Measurements from ENCODE around the gene TMEM131.

TMEM131 gene

GRCh38 chr2:97785818-97786217 lies 209.9 kb downstream of the TMEM131 start:
- no peak overlapping the region for H3K4me2 ChIP-seq (ENCODE audit: low read length)
- no peak overlapping the region for H3K27ac ChIP-seq (ENCODE audit: low read length)
- H2AFZ ChIP-seq (ENCODE audit: low read depth, low read length) = no peak overlapping the region
- no peaks in the 10 kb centered on the region for H3K9me3 ChIP-seq (ENCODE audit: insufficient read depth, low read length)
- no peak overlapping the region for H3K9ac ChIP-seq (ENCODE audit: low read length)
- TF ChIP-seq CTCF (IDR thresholded peaks at IDR 0.05; ENCODE audit: low read depth, low read length) (no peak), EZH2phosphoT487 (IDR thresholded peaks at IDR 0.05; ENCODE audit: low read depth) (no peak)
- H3K79me2 ChIP-seq (ENCODE audit: low read length) = peaks cover 16% of the 10 kb centered on the region
- H3K4me3 ChIP-seq (ENCODE audit: low read length) = no peak overlapping the region
- H4K20me1 ChIP-seq (ENCODE audit: insufficient read depth, low read length) = peaks cover 25% of the 10 kb centered on the region
- peaks cover 32% of the 10 kb centered on the region for H3K36me3 ChIP-seq (replicated peaks; ENCODE audit: low read depth, low read length)
- H3K27me3 ChIP-seq (ENCODE audit: low read depth, low read length) = no peaks in the 10 kb centered on the region
- H3K4me1 ChIP-seq (ENCODE audit: low read length) = no peaks in the 10 kb centered on the region

GRCh38 chr2:97784953-97785352 lies 210.8 kb downstream of the TMEM131 start:
- Histone ChIP-seq H3K9ac (ENCODE audit: low read length) (no peak overlapping the region), H3K79me2 (ENCODE audit: low read length) (peaks cover 16% of the 10 kb centered on the region), H3K27ac (ENCODE audit: low read length) (no peak overlapping the region), H3K36me3 (replicated peaks; ENCODE audit: low read depth, low read length) (peaks cover 25% of the 10 kb centered on the region), H2AFZ (ENCODE audit: low read depth, low read length) (no peak overlapping the region), H4K20me1 (ENCODE audit: insufficient read depth, low read length) (peaks cover 25% of the 10 kb centered on the region), H3K27me3 (ENCODE audit: low read depth, low read length) (no peaks in the 10 kb centered on the region), H3K9me3 (ENCODE audit: insufficient read depth, low read length) (no peaks in the 10 kb centered on the region), H3K4me1 (ENCODE audit: low read length) (no peaks in the 10 kb centered on the region), H3K4me3 (ENCODE audit: low read length) (no peak overlapping the region), H3K4me2 (ENCODE audit: low read length) (no peak overlapping the region)
- TF ChIP-seq CTCF (IDR thresholded peaks at IDR 0.05; ENCODE audit: low read depth, low read length) (no peak), EZH2phosphoT487 (IDR thresholded peaks at IDR 0.05; ENCODE audit: low read depth) (no peak)

- H4K20me1 ChIP-seq (ENCODE audit: insufficient read depth, low read length) = peaks cover 17% of the 10 kb centered on the region
- H3K4me1 ChIP-seq (ENCODE audit: low read length) = no peaks in the 10 kb centered on the region
- peaks cover 22% of the 10 kb centered on the region for H3K36me3 ChIP-seq (replicated peaks; ENCODE audit: low read depth, low read length)
- H3K4me2 ChIP-seq (ENCODE audit: low read length) = no peak overlapping the region
- H3K27me3 ChIP-seq (ENCODE audit: low read depth, low read length) = no peaks in the 10 kb centered on the region
- H3K79me2 ChIP-seq (ENCODE audit: low read length) = peaks cover 16% of the 10 kb centered on the region
- H2AFZ ChIP-seq (ENCODE audit: low read depth, low read length) = no peak overlapping the region
- H3K9ac ChIP-seq (ENCODE audit: low read length) = no peak overlapping the region
- H3K9me3 ChIP-seq (ENCODE audit: insufficient read depth, low read length) = no peaks in the 10 kb centered on the region
- no peak overlapping the region for H3K27ac ChIP-seq (ENCODE audit: low read length)
- TF ChIP-seq CTCF (IDR thresholded peaks at IDR 0.05; ENCODE audit: low read depth, low read length) (no peak), EZH2phosphoT487 (IDR thresholded peaks at IDR 0.05; ENCODE audit: low read depth) (no peak)
- H3K4me3 ChIP-seq (ENCODE audit: low read length) = no peak overlapping the region
Measured at GRCh38 chr2:97781981-97782380, 213.8 kb downstream of the TMEM131 start.

- H3K79me2 ChIP-seq (ENCODE audit: low read length) = peaks cover 12% of the 10 kb centered on the region
- no peak for TF ChIP-seq CTCF (IDR thresholded peaks at IDR 0.05; ENCODE audit: low read depth, low read length)
- H3K4me2 ChIP-seq (ENCODE audit: low read length) = no peak overlapping the region
- no peak overlapping the region for H2AFZ ChIP-seq (ENCODE audit: low read depth, low read length)
- no peaks in the 10 kb centered on the region for H3K4me1 ChIP-seq (ENCODE audit: low read length)
- H4K20me1 ChIP-seq (ENCODE audit: insufficient read depth, low read length) = peaks cover 17% of the 10 kb centered on the region
- H3K27ac ChIP-seq (ENCODE audit: low read length) = no peak overlapping the region
- H3K4me3 ChIP-seq (ENCODE audit: low read length) = no peak overlapping the region
- H3K36me3 ChIP-seq (replicated peaks; ENCODE audit: low read depth, low read length) = peaks cover 32% of the 10 kb centered on the region
- H3K9ac ChIP-seq (ENCODE audit: low read length) = no peak overlapping the region
- H3K27me3 ChIP-seq (ENCODE audit: low read depth, low read length) = no peaks in the 10 kb centered on the region
- H3K9me3 ChIP-seq (ENCODE audit: insufficient read depth, low read length) = no peaks in the 10 kb centered on the region
Measured at GRCh38 chr2:97779141-97779540, 216.6 kb downstream of the TMEM131 start.

Data from OCI-LY3 (cell line).